WTC11 (cell line): ENCODE results near the gene RNF103. TPM values are rescaled to one million over a fixed set of nuclear protein-coding genes. Genes with fewer than 3 reads are reported as not detected.

Experiments
- ATAC-seq: fragments of 200-7000 bp; cut with Tn5 transposase; 2 replicates; pipeline ENCODE4 v1.10.0; 2021; ENCODE audit warnings: mild to moderate bottlenecking, moderate library complexity
- CTCF ChIA-PET: fragments of 300-600 bp; sonication (Branson Sonifier 250); formaldehyde crosslinking; loops from one replicate; lab custom pipeline; 2021; ENCODE audit warnings: antibody characterized with exemption; lab: Charles Lee
- POLR2A ChIA-PET: fragments of 350-600 bp; sonication (Branson Sonifier 250); formaldehyde crosslinking; loops from one replicate; lab custom pipeline; 2021; ENCODE audit warnings: antibody characterized with exemption; lab: Charles Lee
- DNase-seq: peaks from one replicate; pipeline ENCODE4 v3.0.0; 2021; ENCODE audit warnings: low spot score
- H3K27ac Mint-ChIP-seq: 2 replicates; pipeline ENCODE4 v1.8.0; 2021; ENCODE audit warnings: mixed read lengths
- H3K27me3 Mint-ChIP-seq: 2 replicates; pipeline ENCODE4 v1.8.0; 2021; ENCODE audit warnings: low read depth, mild to moderate bottlenecking, moderate library complexity, mixed read lengths
- H3K36me3 Mint-ChIP-seq: 2 replicates; pipeline ENCODE4 v1.8.0; 2021; ENCODE audit warnings: mixed read lengths
- H3K4me1 Mint-ChIP-seq: 2 replicates; pipeline ENCODE4 v1.8.0; 2022; ENCODE audit warnings: mixed read lengths
- H3K4me3 Mint-ChIP-seq: 2 replicates; pipeline ENCODE4 v1.8.0; 2021; ENCODE audit warnings: mild to moderate bottlenecking, moderate library complexity, mixed read lengths
- H3K9me3 Mint-ChIP-seq: 2 replicates; pipeline ENCODE4 v1.8.0; 2021; ENCODE audit warnings: mixed read lengths
- ATF1 ChIP-seq: sonication (generic); formaldehyde crosslinking; IDR thresholded peaks from 2 replicates; pipeline ENCODE4 v1.8.1; 2023; ENCODE audit warnings: mild to moderate bottlenecking, moderate library complexity, missing genetic modification reagents
- CREB1 ChIP-seq: sonication (generic); formaldehyde crosslinking; IDR thresholded peaks from 2 replicates; pipeline ENCODE4 v1.8.0; 2023; ENCODE audit warnings: mild to moderate bottlenecking, missing genetic modification reagents
- CREM ChIP-seq: sonication (generic); formaldehyde crosslinking; IDR thresholded peaks from 2 replicates; pipeline ENCODE4 v1.8.1; 2022; ENCODE audit warnings: mild to moderate bottlenecking, missing genetic modification reagents, moderate library complexity
- E2F1 ChIP-seq: sonication (generic); formaldehyde crosslinking; IDR thresholded peaks from 2 replicates; pipeline ENCODE4 v1.8.0; 2022; ENCODE audit warnings: mild to moderate bottlenecking, missing genetic modification reagents
- EMX1 ChIP-seq: fragments of 250-450 bp; sonication (Bioruptor Pico); IDR thresholded peaks from 2 replicates; pipeline ENCODE4 v1.8.0; 2021; ENCODE audit warnings: mild to moderate bottlenecking
- ETV6 ChIP-seq: sonication (generic); formaldehyde crosslinking; IDR thresholded peaks from 2 replicates; pipeline ENCODE4 v1.8.1; 2022; ENCODE audit warnings: mild to moderate bottlenecking, missing genetic modification reagents
- GABPB1 ChIP-seq: sonication (generic); formaldehyde crosslinking; IDR thresholded peaks from 2 replicates; pipeline ENCODE4 v1.8.1; 2023; ENCODE audit warnings: mild to moderate bottlenecking, missing genetic modification reagents
- GRHL2 ChIP-seq: fragments of 250-450 bp; sonication (Bioruptor Pico); IDR thresholded peaks from 2 replicates; pipeline ENCODE4 v1.8.0; 2022; ENCODE audit warnings: mild to moderate bottlenecking, moderate library complexity; ENCODE audit not compliant: insufficient replicate concordance, severe bottlenecking
- MYBL2 ChIP-seq: sonication (generic); formaldehyde crosslinking; IDR thresholded peaks from 2 replicates; pipeline ENCODE4 v1.8.1; 2023; ENCODE audit warnings: mild to moderate bottlenecking, moderate library complexity, missing genetic modification reagents
- NFE2L1 ChIP-seq: sonication (generic); formaldehyde crosslinking; IDR thresholded peaks from 2 replicates; pipeline ENCODE4 v1.8.1; 2023; ENCODE audit warnings: missing genetic modification reagents
- NR3C1 ChIP-seq: sonication (generic); formaldehyde crosslinking; conservative IDR thresholded peaks from 2 replicates; pipeline ENCODE4 v1.8.1; 2023; ENCODE audit warnings: low read depth, mild to moderate bottlenecking, missing genetic modification reagents
- PRRX2 ChIP-seq: fragments of 250-450 bp; sonication (Bioruptor Pico); IDR thresholded peaks from 2 replicates; pipeline ENCODE4 v1.8.0; 2021; ENCODE audit warnings: mild to moderate bottlenecking
- RORB ChIP-seq: fragments of 250-450 bp; sonication (Bioruptor Pico); IDR thresholded peaks from 2 replicates; pipeline ENCODE4 v1.9.0; 2021; ENCODE audit warnings: mild to moderate bottlenecking
- SOX15 ChIP-seq: fragments of 250-450 bp; sonication (Bioruptor Pico); IDR thresholded peaks from 2 replicates; pipeline ENCODE4 v1.9.0; 2021; ENCODE audit warnings: mild to moderate bottlenecking
- STAT6 ChIP-seq: sonication (generic); formaldehyde crosslinking; conservative IDR thresholded peaks from 2 replicates; pipeline ENCODE4 v1.8.1; 2023; ENCODE audit warnings: mild to moderate bottlenecking, low read depth, missing genetic modification reagents, moderate library complexity
- USF1 ChIP-seq: sonication (generic); formaldehyde crosslinking; IDR thresholded peaks from 2 replicates; pipeline ENCODE4 v1.8.0; 2022; ENCODE audit warnings: mild to moderate bottlenecking, missing genetic modification reagents
- ZBTB21 ChIP-seq: sonication (generic); formaldehyde crosslinking; IDR thresholded peaks from 2 replicates; pipeline ENCODE4 v1.8.1; 2023; ENCODE audit warnings: mild to moderate bottlenecking, missing genetic modification reagents, borderline replicate concordance
- ZBTB43 ChIP-seq: sonication (generic); formaldehyde crosslinking; IDR thresholded peaks from 2 replicates; pipeline ENCODE4 v1.8.1; 2023; ENCODE audit warnings: mild to moderate bottlenecking, missing genetic modification reagents
- total RNA-seq: library from RNA; stranded (reverse); gene quantifications from 3 replicates; pipeline ENCODE4 v1.2.3, GENCODE V29; 2021
- TF ChIP-seq, protein P1 (sequence below): sonication (generic); formaldehyde crosslinking; IDR thresholded peaks from 2 replicates; pipeline ENCODE4 v1.8.1; 2023; ENCODE audit warnings: mild to moderate bottlenecking, missing genetic modification reagents, moderate library complexity
- TF ChIP-seq, protein P2 (sequence below): sonication (generic); formaldehyde crosslinking; IDR thresholded peaks from 2 replicates; pipeline ENCODE4 v1.8.1; 2022; ENCODE audit warnings: low read depth, missing genetic modification reagents, borderline replicate concordance
- TF ChIP-seq, protein P3 (sequence below): fragments of 250-450 bp; sonication (Bioruptor Pico); conservative IDR thresholded peaks from 2 replicates; pipeline ENCODE4 v1.9.0; 2021; ENCODE audit warnings: mild to moderate bottlenecking

Gene RNF103
- total RNA-seq, 1 experiment from 2014 or later, result 6.8 TPM

- DNase-seq (no peak), ATAC-seq (no peak)
- Mint-ChIP-seq H3K36me3 (peaks cover 6% of the 10 kb centered on the region), H3K4me3 (no peak overlapping the region), H3K27ac (no peak overlapping the region), H3K27me3 (peaks cover 1% of the 10 kb centered on the region; the same call in 1 of the 2 replicates), H3K4me1 (peaks cover 5% of the 10 kb centered on the region), H3K9me3 (no peaks in the 10 kb centered on the region)
- TF ChIP-seq PRRX2 (no peak), GABPB1 (peak; percentile 63; the same call in 1 of the 2 replicates)
- ChIA-PET CTCF (no interaction called here), POLR2A (no interaction called here)
These were observed 7.2 kb downstream of the RNF103 start for GRCh38 chr2:86616502-86616901.

- Mint-ChIP-seq H3K4me1 (no peaks in the 10 kb centered on the region), H3K27ac (no peak overlapping the region), H3K9me3 (no peaks in the 10 kb centered on the region), H3K4me3 (no peak overlapping the region), H3K36me3 (peaks cover 6% of the 10 kb centered on the region), H3K27me3 (no peaks in the 10 kb centered on the region)
- ChIA-PET POLR2A (no interaction called here), CTCF (no interaction called here)
- no peak for DNase-seq
- no peak for ATAC-seq
- peak; percentile 91 for TF ChIP-seq GABPB1
- no peak for TF ChIP-seq ZBTB43
These were observed 8.1 kb downstream of the RNF103 start for GRCh38 chr2:86615596-86615995.

DNA sequence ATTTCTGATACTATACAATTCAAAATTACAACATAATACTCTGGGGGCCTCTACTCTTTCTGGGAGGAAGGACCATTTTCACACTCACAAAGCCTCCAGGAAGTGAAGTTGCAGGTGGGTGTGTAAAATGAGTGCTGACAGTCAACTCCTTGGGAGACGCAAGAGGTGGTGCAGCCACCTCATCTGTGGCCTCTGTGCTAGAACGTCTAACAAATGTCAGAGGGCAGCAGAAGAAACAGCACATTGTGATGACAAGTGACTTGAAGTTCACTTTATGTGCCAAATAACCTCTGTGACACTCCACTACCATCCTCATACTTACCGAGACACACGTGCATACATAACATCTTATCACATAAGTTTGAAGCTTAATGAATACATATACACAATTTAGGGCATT, 10.2 kb downstream of the RNF103 start:
- H3K4me1 Mint-ChIP-seq, result no peaks in the 10 kb centered on the region
- POLR2A ChIA-PET, result no interaction called here
- H3K27ac Mint-ChIP-seq, result no peak overlapping the region
- H3K9me3 Mint-ChIP-seq, result no peaks in the 10 kb centered on the region
- no peak overlapping the region for H3K4me3 Mint-ChIP-seq
- peaks cover 11% of the 10 kb centered on the region for H3K36me3 Mint-ChIP-seq
- DNase-seq (no peak), ATAC-seq (no peak)
- no peaks in the 10 kb centered on the region for H3K27me3 Mint-ChIP-seq
- CTCF ChIA-PET, result no interaction called here
- TF ChIP-seq NR3C1 (CRISPR knock-in tag) (no peak), ATF1 (CRISPR knock-in tag) (no peak), GABPB1 (no peak), CREM (CRISPR knock-in tag) (no peak), RORB (CRISPR knock-in tag) (no peak), USF1 (CRISPR knock-in tag) (no peak), CREB1 (CRISPR knock-in tag) (no peak), EMX1 (CRISPR knock-in tag) (no peak), NFE2L1 (no peak), MYBL2 (no peak), E2F1 (no peak), ZBTB21 (CRISPR knock-in tag) (no peak), STAT6 (CRISPR knock-in tag) (no peak), ETV6 (no peak), GRHL2 (no peak), SOX15 (CRISPR knock-in tag) (no peak)
- TF ChIP-seq, protein P1, sequence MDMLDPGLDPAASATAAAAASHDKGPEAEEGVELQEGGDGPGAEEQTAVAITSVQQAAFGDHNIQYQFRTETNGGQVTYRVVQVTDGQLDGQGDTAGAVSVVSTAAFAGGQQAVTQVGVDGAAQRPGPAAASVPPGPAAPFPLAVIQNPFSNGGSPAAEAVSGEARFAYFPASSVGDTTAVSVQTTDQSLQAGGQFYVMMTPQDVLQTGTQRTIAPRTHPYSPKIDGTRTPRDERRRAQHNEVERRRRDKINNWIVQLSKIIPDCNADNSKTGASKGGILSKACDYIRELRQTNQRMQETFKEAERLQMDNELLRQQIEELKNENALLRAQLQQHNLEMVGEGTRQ (CRISPR knock-in tag), result no peak
- TF ChIP-seq, protein P2, sequence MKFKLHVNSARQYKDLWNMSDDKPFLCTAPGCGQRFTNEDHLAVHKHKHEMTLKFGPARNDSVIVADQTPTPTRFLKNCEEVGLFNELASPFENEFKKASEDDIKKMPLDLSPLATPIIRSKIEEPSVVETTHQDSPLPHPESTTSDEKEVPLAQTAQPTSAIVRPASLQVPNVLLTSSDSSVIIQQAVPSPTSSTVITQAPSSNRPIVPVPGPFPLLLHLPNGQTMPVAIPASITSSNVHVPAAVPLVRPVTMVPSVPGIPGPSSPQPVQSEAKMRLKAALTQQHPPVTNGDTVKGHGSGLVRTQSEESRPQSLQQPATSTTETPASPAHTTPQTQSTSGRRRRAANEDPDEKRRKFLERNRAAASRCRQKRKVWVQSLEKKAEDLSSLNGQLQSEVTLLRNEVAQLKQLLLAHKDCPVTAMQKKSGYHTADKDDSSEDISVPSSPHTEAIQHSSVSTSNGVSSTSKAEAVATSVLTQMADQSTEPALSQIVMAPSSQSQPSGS (CRISPR knock-in tag), result no peak
- TF ChIP-seq, protein P3, sequence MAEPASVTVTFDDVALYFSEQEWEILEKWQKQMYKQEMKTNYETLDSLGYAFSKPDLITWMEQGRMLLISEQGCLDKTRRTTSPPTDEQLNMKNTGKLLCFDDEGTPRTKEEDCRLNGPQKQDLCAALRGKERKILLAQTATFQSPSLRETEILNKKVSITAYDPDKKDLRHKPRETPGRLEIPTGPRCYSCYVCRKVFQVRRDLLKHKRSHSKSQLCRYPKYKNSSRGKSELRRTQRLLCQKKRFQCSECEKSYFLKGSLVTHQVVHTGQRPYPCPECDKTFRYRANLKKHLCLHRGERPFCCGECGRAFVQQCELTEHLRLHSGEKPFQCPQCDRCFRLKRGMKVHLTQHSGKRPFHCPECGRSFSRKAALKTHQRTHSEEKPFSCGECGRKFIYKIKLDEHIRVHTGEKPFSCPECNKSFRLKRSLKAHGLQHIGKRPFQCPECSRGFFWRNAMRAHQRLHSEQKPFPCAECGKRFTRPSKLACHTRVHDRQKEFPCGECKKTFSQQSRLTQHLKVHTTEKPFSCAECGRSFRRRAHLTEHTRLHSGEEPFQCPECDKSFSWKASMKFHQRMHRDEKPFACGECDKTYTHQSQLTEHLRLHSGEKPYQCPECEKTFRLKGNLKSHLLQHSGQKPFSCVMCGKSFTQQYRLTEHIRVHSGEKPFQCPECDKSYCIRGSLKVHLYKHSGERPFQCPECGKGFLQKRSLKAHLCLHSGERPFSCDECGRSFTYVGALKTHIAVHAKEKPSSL (CRISPR knock-in tag), result no peak
